HG02571 (cell line): ENCODE data around the gene SYNPO2.
A peak's percentile ranks its signal among the peaks of the same experiment; 100 is the strongest.
"Not testable (repeated sequence)": the region's sequence is repeated elsewhere in the genome, so short reads cannot be mapped to it uniquely, and the experiment has no call there.

Source experiments
- ATAC-seq: cut with Tn5 transposase; IDR thresholded peaks from one replicate; pipeline ENCODE4 v1.9.1; 2021; ENCODE audit warnings: mild to moderate bottlenecking, moderate library complexity; ENCODE audit not compliant: unreplicated experiment

SYNPO2 gene

GRCh38 chr4:119028296-119028695 lies 139.6 kb downstream of the SYNPO2 start:
- ATAC-seq: no peak

GRCh38 chr4:119029847-119030535 lies 141.3 kb downstream of the SYNPO2 start:
- no peak for ATAC-seq

- no peak for ATAC-seq
Measured at GRCh38 chr4:119030536-119030890, 141.9 kb downstream of the SYNPO2 start.

GRCh38 chr4:119031218-119031617 lies 142.6 kb downstream of the SYNPO2 start:
- ATAC-seq: no peak

GRCh38 chr4:119032921-119033685 lies 144.4 kb downstream of the SYNPO2 start:
- ATAC-seq: peak; percentile 46

GRCh38 chr4:119034276-119035008 lies 145.8 kb downstream of the SYNPO2 start:
- ATAC-seq: no peak

- ATAC-seq: no peak
Measured at GRCh38 chr4:119035951-119036737, 147.5 kb downstream of the SYNPO2 start.

GRCh38 chr4:119037709-119038108 lies 149.1 kb downstream of the SYNPO2 start:
- no peak for ATAC-seq

- ATAC-seq: peak; percentile 36
Measured at GRCh38 chr4:119038116-119038841, 149.6 kb downstream of the SYNPO2 start.

- ATAC-seq: no peak
Measured at GRCh38 chr4:119039160-119039559, 150.5 kb downstream of the SYNPO2 start.

- no peak for ATAC-seq
Measured at GRCh38 chr4:119039779-119040178, 151.1 kb downstream of the SYNPO2 start.

- ATAC-seq: no peak
Measured at GRCh38 chr4:119040261-119040660, 151.6 kb downstream of the SYNPO2 start.

- no peak for ATAC-seq
Measured at GRCh38 chr4:119040694-119041185, 152.1 kb downstream of the SYNPO2 start.

- no peak for ATAC-seq
Measured at GRCh38 chr4:119041396-119041795, 152.7 kb downstream of the SYNPO2 start.

- ATAC-seq: peak; percentile 93
Measured at GRCh38 chr4:119041951-119042560, 153.4 kb downstream of the SYNPO2 start.

GRCh38 chr4:119046263-119046662 lies 157.6 kb downstream of the SYNPO2 start:
- no peak for ATAC-seq

- ATAC-seq: not testable (repeated sequence)
Measured at GRCh38 chr4:119047059-119047458, 158.4 kb downstream of the SYNPO2 start.

- no peak for ATAC-seq
Measured at GRCh38 chr4:119048446-119048845, 159.8 kb downstream of the SYNPO2 start.

- no peak for ATAC-seq
Measured at GRCh38 chr4:119049342-119049741, 160.7 kb downstream of the SYNPO2 start.
